GM12878 (cell line): Measurements from ENCODE around the gene CREB5. TPM values are rescaled to one million over a fixed set of nuclear protein-coding genes. Genes with fewer than 3 reads are reported as not detected.

Experiments
- BRCA1 ChIP-seq: IDR thresholded peaks from 2 replicates; pipeline ENCODE4 v1.6.1; 2011; ENCODE audit warnings: low read depth, low read length, improper control_type of control experiment
- CBX5 ChIP-seq: sonication (generic); IDR thresholded peaks from 2 replicates; pipeline ENCODE4 v1.6.1; 2016; ENCODE audit warnings: low read depth, moderate library complexity, mild to moderate bottlenecking, inconsistent platforms
- EED ChIP-seq: sonication (generic); IDR thresholded peaks from 2 replicates; pipeline ENCODE4 v1.6.1; 2016; ENCODE audit warnings: antibody characterized with exemption, low read depth
- ESRRA ChIP-seq: IDR thresholded peaks from 2 replicates; pipeline ENCODE4 v1.6.1; 2012; ENCODE audit warnings: mild to moderate bottlenecking, low read length, improper control_type of control experiment
- KDM1A ChIP-seq: fragments of 200-600 bp; sonication (generic); IDR thresholded peaks from 2 replicates; pipeline ENCODE4 v1.6.1; 2016; ENCODE audit warnings: borderline replicate concordance
- MEF2A ChIP-seq: IDR thresholded peaks from 2 replicates; pipeline ENCODE4 v1.6.1; 2011; ENCODE audit warnings: low read depth, mild to moderate bottlenecking, low read length, moderate library complexity; ENCODE audit not compliant: insufficient read depth
- NR2F1 ChIP-seq: fragments of 450-650 bp; conservative IDR thresholded peaks from 2 replicates; pipeline ENCODE4 v1.6.1; 2017; ENCODE audit warnings: mild to moderate bottlenecking
- NRF1 ChIP-seq: conservative IDR thresholded peaks from 2 replicates; pipeline ENCODE4 v1.6.1; 2011; ENCODE audit warnings: mild to moderate bottlenecking, low read depth, low read length, improper control_type of control experiment
- PAX5 ChIP-seq: IDR thresholded peaks from 2 replicates; pipeline ENCODE4 v1.6.1; 2011; ENCODE audit warnings: low read depth, low read length, borderline replicate concordance
- PML ChIP-seq: IDR thresholded peaks from 2 replicates; pipeline ENCODE4 v1.6.1; 2012; ENCODE audit warnings: low read length, inconsistent platforms
- POLR2AphosphoS5 ChIP-seq: IDR thresholded peaks from 2 replicates; pipeline ENCODE4 v1.6.1; 2011; ENCODE audit warnings: mild to moderate bottlenecking, low read length, inconsistent platforms
- SREBF1 ChIP-seq: IDR thresholded peaks from 2 replicates; pipeline ENCODE4 v1.6.1; 2012; ENCODE audit warnings: mild to moderate bottlenecking, low read length
- TBL1XR1 ChIP-seq: IDR thresholded peaks from 2 replicates; pipeline ENCODE4 v1.6.1; 2012; ENCODE audit warnings: low read depth, low read length, improper control_type of control experiment
- polyA plus RNA-seq, 11 experiments: library from polyadenylated mRNA; depleted of rRNA in 4 of 11; unstranded in 6 of 11; stranded (reverse) in 5 of 11; fragments of >200 nt; fragmentation: Nextera tagmentation in 4 of 11; fragmentation: Illumina TruSeq in 1 of 11; extraction: Ambion mirVana in 4 of 11; extraction: Trizol in 1 of 11; gene quantifications; 1 replicate in 1 of 11; 2 replicates in 10 of 11; pipeline versions ENCODE4 v1.2.1 to v1.2.3, GENCODE V29; 2011 to 2016; ENCODE audit warnings: inconsistent platforms in 2 of 11, missing spikeins in 2 of 11, low read depth in 1 of 11
- total RNA-seq, 4 experiments: library from RNA; depleted of rRNA in 3 of 4; stranded (reverse); fragments of >200 nt in 3 of 4; fragmentation: Illumina TruSeq in 1 of 4; extraction: Trizol in 1 of 4; gene quantifications; 2 replicates each; pipeline versions ENCODE4 v1.2.1 to v1.2.3, GENCODE V29; 2013 to 2021
- TF ChIP-seq, protein P1 (sequence below): IDR thresholded peaks from 2 replicates; pipeline ENCODE4 v1.6.1; 2012; ENCODE audit warnings: improper control_type of control experiment, low read depth, low read length; ENCODE audit not compliant: insufficient replicate concordance
- TF ChIP-seq, protein P2 (sequence below): fragments of 450-650 bp; IDR thresholded peaks from 2 replicates; pipeline ENCODE4 v1.6.1; 2017; ENCODE audit warnings: mild to moderate bottlenecking, low read depth, inconsistent platforms; ENCODE audit not compliant: poor library complexity, severe bottlenecking
- TF ChIP-seq, protein P3 (sequence below): IDR thresholded peaks from 2 replicates; pipeline ENCODE4 v1.6.1; 2011; ENCODE audit warnings: borderline replicate concordance, low read depth, mild to moderate bottlenecking, moderate library complexity, mixed read lengths, low read length; ENCODE audit not compliant: insufficient read depth; ENCODE audit errors: extremely low read length
- TF ChIP-seq, protein P4 (sequence below): fragments of 150-350 bp; IDR thresholded peaks from 2 replicates; pipeline ENCODE4 v1.6.1; 2014; ENCODE audit warnings: mild to moderate bottlenecking, low read depth, low read length
- TF ChIP-seq, protein P5 (sequence below), 3 experiments: IDR thresholded peaks in 2 of 3; conservative IDR thresholded peaks in 1 of 3; 2 replicates each; pipeline ENCODE4 v1.5.1; 2011; ENCODE audit warnings: low read depth in 3 of 3, low read length in 3 of 3, mild to moderate bottlenecking in 3 of 3, control low read depth in 2 of 3, moderate library complexity in 2 of 3, inconsistent platforms in 1 of 3, mixed read lengths in 1 of 3; ENCODE audit not compliant: control insufficient read depth in 2 of 3, insufficient read depth in 1 of 3; ENCODE audit errors: extremely low read depth in 1 of 3

The CREB5 gene
- total and polyA plus RNA-seq, 10 of the 15 experiments (the other 5 are each of a cell fraction or from before 2014, with no cell fraction given): 12.9 to 74.1 (median 53.0) TPM

DNA sequence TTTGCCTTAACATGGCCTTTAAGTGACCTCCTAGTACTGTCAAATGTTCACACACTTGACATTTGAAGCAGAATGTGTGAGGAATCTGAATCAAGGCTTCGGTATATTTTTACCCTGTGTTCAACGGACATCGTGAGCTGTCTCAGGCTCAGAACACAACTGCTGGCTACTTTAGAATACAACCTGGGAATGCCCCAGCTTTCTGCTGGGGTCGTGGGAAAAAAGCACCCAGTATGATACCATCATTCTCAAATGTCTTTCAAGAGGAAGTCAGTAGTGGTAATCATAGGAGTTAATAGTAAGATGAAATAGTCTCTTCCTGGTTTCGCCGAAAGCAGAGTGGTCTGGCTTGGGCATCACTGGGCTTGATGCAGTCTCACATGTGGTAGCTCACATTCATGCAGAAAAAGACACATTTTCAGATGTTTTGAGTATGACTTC, 67.2 kb downstream of the CREB5 start (continued):
- TF ChIP-seq, protein P1, sequence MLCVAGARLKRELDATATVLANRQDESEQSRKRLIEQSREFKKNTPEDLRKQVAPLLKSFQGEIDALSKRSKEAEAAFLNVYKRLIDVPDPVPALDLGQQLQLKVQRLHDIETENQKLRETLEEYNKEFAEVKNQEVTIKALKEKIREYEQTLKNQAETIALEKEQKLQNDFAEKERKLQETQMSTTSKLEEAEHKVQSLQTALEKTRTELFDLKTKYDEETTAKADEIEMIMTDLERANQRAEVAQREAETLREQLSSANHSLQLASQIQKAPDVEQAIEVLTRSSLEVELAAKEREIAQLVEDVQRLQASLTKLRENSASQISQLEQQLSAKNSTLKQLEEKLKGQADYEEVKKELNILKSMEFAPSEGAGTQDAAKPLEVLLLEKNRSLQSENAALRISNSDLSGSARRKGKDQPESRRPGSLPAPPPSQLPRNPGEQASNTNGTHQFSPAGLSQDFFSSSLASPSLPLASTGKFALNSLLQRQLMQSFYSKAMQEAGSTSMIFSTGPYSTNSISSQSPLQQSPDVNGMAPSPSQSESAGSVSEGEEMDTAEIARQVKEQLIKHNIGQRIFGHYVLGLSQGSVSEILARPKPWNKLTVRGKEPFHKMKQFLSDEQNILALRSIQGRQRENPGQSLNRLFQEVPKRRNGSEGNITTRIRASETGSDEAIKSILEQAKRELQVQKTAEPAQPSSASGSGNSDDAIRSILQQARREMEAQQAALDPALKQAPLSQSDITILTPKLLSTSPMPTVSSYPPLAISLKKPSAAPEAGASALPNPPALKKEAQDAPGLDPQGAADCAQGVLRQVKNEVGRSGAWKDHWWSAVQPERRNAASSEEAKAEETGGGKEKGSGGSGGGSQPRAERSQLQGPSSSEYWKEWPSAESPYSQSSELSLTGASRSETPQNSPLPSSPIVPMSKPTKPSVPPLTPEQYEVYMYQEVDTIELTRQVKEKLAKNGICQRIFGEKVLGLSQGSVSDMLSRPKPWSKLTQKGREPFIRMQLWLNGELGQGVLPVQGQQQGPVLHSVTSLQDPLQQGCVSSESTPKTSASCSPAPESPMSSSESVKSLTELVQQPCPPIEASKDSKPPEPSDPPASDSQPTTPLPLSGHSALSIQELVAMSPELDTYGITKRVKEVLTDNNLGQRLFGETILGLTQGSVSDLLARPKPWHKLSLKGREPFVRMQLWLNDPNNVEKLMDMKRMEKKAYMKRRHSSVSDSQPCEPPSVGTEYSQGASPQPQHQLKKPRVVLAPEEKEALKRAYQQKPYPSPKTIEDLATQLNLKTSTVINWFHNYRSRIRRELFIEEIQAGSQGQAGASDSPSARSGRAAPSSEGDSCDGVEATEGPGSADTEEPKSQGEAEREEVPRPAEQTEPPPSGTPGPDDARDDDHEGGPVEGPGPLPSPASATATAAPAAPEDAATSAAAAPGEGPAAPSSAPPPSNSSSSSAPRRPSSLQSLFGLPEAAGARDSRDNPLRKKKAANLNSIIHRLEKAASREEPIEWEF: peak; percentile 98
- TF ChIP-seq, protein P2, sequence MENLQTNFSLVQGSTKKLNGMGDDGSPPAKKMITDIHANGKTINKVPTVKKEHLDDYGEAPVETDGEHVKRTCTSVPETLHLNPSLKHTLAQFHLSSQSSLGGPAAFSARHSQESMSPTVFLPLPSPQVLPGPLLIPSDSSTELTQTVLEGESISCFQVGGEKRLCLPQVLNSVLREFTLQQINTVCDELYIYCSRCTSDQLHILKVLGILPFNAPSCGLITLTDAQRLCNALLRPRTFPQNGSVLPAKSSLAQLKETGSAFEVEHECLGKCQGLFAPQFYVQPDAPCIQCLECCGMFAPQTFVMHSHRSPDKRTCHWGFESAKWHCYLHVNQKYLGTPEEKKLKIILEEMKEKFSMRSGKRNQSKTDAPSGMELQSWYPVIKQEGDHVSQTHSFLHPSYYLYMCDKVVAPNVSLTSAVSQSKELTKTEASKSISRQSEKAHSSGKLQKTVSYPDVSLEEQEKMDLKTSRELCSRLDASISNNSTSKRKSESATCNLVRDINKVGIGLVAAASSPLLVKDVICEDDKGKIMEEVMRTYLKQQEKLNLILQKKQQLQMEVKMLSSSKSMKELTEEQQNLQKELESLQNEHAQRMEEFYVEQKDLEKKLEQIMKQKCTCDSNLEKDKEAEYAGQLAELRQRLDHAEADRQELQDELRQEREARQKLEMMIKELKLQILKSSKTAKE: peak; percentile 95
- TF ChIP-seq MEF2A (peak; percentile 77), KDM1A (no peak), NRF1 (no peak), POLR2AphosphoS5 (0 out of 2 replicates have a peak, but pooled peaks have one; percentile 10), PAX5 (peak; percentile 65; the same call in 1 of the 2 replicates), CBX5 (peak; percentile 77; the same call in 1 of the 2 replicates), TBL1XR1 (peak; percentile 57; the same call in 1 of the 2 replicates), ESRRA (no peak), PML (peak; percentile 24; the same call in 1 of the 2 replicates), EED (peak; percentile 87), NR2F1 (peak; percentile 91), BRCA1 (no peak), SREBF1 (peak; percentile 17; the same call in 1 of the 2 replicates)
- TF ChIP-seq, protein P3, sequence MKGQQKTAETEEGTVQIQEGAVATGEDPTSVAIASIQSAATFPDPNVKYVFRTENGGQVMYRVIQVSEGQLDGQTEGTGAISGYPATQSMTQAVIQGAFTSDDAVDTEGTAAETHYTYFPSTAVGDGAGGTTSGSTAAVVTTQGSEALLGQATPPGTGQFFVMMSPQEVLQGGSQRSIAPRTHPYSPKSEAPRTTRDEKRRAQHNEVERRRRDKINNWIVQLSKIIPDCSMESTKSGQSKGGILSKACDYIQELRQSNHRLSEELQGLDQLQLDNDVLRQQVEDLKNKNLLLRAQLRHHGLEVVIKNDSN: no peak
- TF ChIP-seq, protein P4, sequence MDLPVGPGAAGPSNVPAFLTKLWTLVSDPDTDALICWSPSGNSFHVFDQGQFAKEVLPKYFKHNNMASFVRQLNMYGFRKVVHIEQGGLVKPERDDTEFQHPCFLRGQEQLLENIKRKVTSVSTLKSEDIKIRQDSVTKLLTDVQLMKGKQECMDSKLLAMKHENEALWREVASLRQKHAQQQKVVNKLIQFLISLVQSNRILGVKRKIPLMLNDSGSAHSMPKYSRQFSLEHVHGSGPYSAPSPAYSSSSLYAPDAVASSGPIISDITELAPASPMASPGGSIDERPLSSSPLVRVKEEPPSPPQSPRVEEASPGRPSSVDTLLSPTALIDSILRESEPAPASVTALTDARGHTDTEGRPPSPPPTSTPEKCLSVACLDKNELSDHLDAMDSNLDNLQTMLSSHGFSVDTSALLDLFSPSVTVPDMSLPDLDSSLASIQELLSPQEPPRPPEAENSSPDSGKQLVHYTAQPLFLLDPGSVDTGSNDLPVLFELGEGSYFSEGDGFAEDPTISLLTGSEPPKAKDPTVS: no peak
- TF ChIP-seq, protein P5, sequence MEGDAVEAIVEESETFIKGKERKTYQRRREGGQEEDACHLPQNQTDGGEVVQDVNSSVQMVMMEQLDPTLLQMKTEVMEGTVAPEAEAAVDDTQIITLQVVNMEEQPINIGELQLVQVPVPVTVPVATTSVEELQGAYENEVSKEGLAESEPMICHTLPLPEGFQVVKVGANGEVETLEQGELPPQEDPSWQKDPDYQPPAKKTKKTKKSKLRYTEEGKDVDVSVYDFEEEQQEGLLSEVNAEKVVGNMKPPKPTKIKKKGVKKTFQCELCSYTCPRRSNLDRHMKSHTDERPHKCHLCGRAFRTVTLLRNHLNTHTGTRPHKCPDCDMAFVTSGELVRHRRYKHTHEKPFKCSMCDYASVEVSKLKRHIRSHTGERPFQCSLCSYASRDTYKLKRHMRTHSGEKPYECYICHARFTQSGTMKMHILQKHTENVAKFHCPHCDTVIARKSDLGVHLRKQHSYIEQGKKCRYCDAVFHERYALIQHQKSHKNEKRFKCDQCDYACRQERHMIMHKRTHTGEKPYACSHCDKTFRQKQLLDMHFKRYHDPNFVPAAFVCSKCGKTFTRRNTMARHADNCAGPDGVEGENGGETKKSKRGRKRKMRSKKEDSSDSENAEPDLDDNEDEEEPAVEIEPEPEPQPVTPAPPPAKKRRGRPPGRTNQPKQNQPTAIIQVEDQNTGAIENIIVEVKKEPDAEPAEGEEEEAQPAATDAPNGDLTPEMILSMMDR (IDR thresholded peaks at IDR 0.05 in 2 of 3, conservative IDR thresholded peaks at IDR 0.05 in 1 of 3; ENCODE audit: control insufficient read depth in 2 of 3, extremely low read depth in 1 of 3, insufficient read depth in 1 of 3, low read depth in 3 of 3, low read length in 3 of 3): no peak
